Glomerular endothelial cell (primary cell): ENCODE measurements around the gene CNP. TPM values are rescaled to one million over a fixed set of nuclear protein-coding genes. Genes with fewer than 3 reads are reported as not detected.

Source experiments
- DNase-seq: peaks from one replicate; pipeline ENCODE4 v3.0.0-alpha.2; 2011; ENCODE audit warnings: low read depth, low spot score; ENCODE audit errors: extremely low read depth
- total RNA-seq: library from RNA; depleted of rRNA; stranded (reverse); fragments of >200 nt; gene quantifications from 2 replicates; pipeline ENCODE4 v1.2.3, GENCODE V29; 2015

Gene CNP
- total RNA-seq, 1 donor from 2014 or later, result 97.1 TPM

GRCh38 chr17:41941168-41941567 lies 25.4 kb upstream of the CNP start:
- DNase-seq, result no peak

- DNase-seq, result no peak
Measured at GRCh38 chr17:41942626-41943373, 23.8 kb upstream of the CNP start.

GRCh38 chr17:41943492-41943891 lies 23.1 kb upstream of the CNP start:
- DNase-seq, result no peak

GRCh38 chr17:41944943-41945342 lies 21.7 kb upstream of the CNP start:
- DNase-seq, result no peak

DNA sequence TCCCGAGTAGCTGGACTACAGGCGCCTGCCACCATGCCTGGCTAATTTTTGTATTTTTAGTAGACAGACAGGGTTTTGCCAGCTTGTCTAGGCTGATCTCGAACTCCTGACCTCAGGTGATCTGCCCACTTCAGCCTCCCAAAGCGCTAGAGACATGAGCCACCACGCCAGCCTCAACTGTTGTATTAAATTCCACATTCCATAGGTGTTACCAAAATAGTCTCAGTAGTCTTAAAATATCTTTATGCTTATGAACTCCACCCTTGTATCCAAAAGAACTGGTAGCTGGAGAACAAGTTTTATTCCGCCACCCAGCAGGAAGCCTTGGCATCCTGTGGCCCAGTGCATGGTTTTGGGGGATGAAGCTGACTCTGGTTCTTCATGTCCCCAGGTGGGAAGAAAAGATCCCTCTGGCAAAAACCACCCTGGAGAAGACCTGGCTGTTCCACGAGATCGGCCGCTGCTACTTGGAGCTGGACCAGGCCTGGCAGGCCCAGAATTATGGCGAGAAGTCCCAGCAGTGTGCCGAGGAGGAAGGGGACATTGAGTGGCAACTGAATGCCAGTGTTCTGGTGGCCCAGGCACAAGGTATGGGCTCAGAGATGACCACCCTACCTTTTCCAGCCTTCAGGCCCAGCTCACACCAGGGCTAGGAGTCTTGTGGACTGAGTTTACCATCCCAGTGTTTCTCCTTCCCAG lies 17.7 kb upstream of the CNP start:
- no peak for DNase-seq

GRCh38 chr17:41956522-41956921 lies 10.1 kb upstream of the CNP start:
- no peak for DNase-seq

GRCh38 chr17:41957031-41957868 lies 9.3 kb upstream of the CNP start:
- no peak for DNase-seq

DNA sequence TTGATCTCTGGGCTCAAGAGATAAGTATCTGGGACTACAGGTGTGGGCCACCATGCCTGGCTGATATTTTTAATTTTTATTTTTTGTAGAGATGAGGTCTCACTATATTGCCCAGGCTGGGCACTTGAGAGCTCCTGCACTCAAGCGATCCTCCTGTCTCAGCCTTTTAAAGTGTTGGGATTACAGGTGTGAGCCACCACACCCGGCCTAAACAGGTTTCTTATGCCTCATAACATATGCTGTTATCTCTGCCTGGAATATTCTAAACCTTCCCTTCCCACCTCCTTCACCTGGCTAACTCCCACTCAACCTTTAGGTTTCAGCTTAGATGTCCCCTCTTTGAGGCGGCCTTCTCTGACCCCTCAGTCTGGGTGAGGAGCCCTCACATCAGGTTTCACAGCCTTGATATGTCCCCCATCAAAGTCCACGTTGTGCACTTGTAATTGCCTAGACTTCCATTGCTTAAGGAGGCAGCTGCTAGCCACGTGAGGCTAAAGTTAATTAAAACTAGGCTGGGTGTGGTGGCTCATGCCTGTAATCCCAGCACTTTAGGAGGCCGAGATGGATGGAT lies 8.6 kb upstream of the CNP start:
- DNase-seq, result no peak

DNA sequence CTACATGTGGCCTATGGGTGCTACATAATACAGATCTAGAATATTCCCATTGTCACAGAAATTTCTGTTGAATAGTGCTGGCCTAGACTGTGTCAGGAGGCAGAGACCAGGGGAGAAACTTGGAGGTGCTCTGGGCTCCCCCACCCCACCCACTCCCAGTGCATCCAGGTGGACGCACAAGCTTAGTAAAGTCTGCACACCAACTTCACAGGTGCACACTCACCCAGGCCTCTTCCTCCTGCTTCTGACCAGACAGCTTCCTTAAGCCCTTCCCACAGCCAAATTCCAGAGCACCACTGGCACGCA lies 7.6 kb upstream of the CNP start:
- DNase-seq, result no peak

DNA sequence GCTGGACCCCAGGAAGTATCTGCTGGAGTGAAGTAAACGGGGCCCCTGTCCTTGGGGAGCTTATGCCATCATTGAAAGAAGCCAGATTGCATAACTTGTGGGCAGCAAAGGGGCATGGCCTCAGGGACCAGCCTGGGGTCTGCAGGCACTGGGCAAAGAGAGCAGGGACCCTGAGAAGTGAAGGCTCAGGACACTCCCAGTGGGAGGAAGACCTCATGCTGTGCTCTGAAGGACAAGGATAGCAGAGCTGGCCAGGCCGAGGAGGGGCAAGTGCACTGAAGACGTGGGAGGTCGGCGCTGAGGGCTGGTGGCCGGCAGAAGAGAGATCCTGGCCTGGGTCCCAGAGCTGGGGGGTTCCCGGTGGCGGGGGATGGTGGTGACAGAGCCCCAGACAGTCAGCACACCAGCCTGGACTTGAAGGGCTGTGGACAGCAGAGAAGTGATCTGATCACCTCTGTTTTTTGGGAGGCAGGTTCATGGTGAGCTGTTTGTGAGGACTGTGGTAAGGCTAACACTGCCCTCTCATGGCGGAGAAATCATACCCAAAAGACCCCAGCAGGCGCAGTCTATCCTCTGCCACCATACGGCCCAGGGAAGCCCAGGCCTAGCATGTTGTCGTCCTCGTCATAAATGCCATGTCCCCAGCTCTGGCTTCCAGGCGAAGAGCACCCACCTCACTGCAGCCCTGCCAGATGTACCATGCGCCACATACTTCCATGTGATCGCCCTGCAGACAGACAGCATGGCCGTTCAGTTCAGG lies 7.1 kb upstream of the CNP start:
- DNase-seq, result no peak

- no peak for DNase-seq
Measured at GRCh38 chr17:41962111-41962510, 4.5 kb upstream of the CNP start.

- no peak for DNase-seq
Measured at GRCh38 chr17:41962768-41963434, 3.7 kb upstream of the CNP start.

DNA sequence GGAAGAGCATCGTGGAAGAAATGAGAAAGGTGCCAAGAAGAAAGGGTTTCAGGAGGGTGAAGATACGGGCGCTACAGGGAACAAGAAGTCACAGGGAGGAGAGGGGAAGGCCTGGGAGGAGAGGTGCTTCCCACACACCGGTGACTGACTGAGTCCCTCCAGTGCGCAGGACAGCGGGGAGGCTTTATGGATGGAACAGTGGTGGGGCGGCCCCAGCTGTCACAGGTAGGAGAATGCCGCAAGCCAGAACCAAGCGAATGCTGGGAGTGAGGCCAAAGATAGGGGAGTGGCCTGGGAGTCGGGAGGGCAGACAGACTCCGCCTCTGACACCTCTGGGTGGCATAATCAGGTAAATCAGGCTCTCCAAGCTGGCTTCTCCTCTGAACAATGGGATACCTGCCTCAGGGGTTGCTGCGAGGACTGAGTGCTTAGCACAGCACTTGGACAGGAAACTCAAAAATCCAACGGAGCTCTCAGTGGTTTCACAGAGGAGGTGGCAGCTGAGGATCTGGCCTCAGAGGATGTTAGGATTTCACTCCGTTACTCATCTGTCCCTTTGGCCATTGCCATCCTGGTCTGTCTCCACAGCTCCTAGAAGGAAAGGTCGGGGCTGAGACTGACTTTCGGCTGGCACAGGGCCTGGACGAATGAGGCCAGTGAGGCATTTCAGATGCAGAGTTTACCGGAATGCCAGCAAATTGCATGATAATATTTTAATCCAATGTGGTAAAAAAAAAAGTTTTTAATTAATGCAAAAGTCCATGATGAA lies 717 bp upstream of the CNP start:
- no peak for DNase-seq

DNA sequence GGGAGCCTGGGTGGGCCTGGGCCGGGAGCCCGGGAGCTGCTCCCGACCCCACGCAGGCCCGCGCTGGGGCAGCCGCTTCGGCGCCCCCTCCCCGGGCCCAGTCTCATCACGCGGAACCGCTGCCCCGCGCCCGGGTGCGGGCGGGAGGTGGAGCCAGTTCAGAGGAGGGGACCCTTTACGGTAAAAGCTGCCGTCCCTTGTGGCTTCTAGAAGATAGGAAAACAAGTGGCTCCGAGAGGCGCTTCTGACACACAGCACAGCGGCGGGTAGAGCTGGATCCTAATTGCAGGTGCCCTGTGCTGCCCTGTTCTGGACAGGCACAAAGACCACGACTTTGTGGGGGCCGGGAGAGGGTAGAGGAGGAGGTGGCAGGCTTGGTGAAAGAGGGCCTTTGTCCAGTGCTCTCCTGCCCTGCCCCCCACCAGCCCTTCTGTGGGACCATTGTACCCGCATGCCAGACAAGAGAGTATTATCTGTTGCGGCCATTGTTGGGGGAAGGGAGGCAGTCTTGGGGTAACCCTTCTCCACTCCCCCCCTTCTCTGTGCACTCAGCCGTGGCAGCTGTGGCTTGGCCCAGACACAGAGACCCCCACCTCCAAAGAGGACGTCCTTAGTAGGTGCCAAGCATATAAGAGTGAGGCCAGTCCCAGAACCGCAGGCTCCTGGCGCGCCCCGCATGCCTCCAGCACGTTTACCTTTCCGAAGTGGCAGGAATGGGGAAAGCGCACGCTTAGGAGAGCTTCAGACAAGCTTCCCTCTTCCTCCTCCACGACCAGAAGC lies 736 bp downstream of the CNP start:
- no peak for DNase-seq

DNA sequence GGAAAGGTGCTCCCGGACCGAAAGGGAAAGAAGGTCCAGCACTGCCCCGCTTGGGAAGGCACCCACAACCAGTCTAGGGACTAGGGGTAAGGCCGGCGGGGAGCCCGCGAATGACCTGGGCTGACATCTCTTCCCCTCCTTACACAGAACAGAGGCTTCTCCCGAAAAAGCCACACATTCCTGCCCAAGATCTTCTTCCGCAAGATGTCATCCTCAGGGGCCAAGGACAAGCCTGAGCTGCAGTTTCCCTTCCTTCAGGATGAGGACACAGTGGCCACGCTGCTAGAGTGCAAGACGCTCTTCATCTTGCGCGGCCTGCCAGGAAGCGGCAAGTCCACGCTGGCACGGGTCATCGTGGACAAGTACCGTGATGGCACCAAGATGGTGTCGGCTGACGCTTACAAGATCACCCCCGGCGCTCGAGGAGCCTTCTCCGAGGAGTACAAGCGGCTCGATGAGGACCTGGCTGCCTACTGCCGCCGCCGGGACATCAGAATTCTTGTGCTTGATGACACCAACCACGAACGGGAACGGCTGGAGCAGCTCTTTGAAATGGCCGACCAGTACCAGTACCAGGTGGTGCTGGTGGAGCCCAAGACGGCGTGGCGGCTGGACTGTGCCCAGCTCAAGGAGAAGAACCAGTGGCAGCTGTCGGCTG lies 1.5 kb downstream of the CNP start:
- no peak for DNase-seq

DNA sequence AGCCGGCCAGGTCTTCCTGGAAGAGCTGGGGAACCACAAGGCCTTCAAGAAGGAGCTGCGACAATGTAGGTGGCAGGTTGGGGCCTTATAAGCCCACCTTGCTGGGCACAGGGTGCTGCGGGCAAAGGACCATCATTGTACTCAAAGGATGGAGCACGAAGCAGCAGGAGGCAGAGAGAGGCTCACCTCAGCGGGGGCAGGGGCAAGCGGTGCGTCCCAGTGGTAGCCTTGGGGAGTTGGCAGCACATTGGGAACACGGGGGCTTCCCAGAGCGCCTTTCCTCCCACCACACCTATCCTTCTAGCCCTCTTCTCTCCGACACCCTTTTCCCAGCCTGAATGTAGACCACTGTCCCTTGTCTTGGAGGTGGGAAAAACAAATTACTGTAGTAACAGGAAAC lies 2.1 kb downstream of the CNP start:
- no peak for DNase-seq

GRCh38 chr17:41970901-41971331 lies 4.3 kb downstream of the CNP start:
- DNase-seq, result no peak
